HEK293T (cell line): ENCODE data around the gene PIM1.

Source experiments
- FOXM1 ChIP-seq: fragments of 450-650 bp; IDR thresholded peaks from 2 replicates; pipeline ENCODE4 v1.6.1; 2017; ENCODE audit warnings: mild to moderate bottlenecking, borderline replicate concordance
- SP1 ChIP-seq: fragments of 450-650 bp; IDR thresholded peaks from 2 replicates; pipeline ENCODE4 v1.6.1; 2017
- SUZ12 ChIP-seq: fragments of 450-650 bp; IDR thresholded peaks from 2 replicates; pipeline ENCODE4 v1.6.1; 2016; ENCODE audit warnings: mild to moderate bottlenecking

DNA sequence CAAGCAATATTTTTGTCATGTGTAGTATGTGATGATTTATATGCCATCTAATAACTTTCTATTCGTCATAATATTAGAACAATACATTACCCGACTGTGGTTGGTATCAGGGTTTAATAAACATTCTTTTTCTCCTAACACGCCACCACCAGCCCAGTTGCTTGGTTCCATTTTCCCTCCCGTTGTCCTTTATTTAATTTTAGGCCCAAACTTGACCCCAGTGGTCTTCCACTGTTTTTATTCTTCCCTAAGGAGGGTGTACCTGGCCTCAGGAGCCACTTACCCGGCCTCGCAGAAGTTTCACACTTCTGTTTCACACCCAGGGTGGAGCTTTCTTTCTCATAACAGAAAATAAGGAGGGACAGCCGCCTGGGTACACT is 33.1 kb upstream of the PIM1 start:
- no peak for TF ChIP-seq SP1
- no peak for TF ChIP-seq FOXM1
- TF ChIP-seq SUZ12: no peak
